Keratinocyte (primary cell): ENCODE results near the gene TRIP13. TPM values are rescaled to one million over a fixed set of nuclear protein-coding genes. Genes with fewer than 3 reads are reported as not detected.
"Not testable (repeated sequence)": the region's sequence is repeated elsewhere in the genome, so short reads cannot be mapped to it uniquely, and the experiment has no call there.

Source experiments
- DNase-seq: peaks from one replicate; pipeline ENCODE4 v3.0.0-alpha.2; 2011; ENCODE audit warnings: low read depth, missing footprints, low spot score
- FAIRE-seq: peaks from 2 replicates; lab custom pipeline; 2011; peaks lifted over from hg19 to GRCh38; lab: Jason Lieb, UNC
- H2AFZ ChIP-seq: 2 replicates; pipeline ENCODE4 v1.6.0; 2012; ENCODE audit warnings: low read length, control low read depth, inconsistent platforms; ENCODE audit not compliant: control insufficient read depth
- H3K27ac ChIP-seq: 2 replicates; pipeline ENCODE4 v1.5.1; 2011; ENCODE audit warnings: low read length; ENCODE audit not compliant: control insufficient read depth, insufficient read depth
- H3K27me3 ChIP-seq: 3 replicates; pipeline ENCODE4 v1.6.0; 2011; ENCODE audit warnings: low read length; ENCODE audit not compliant: control insufficient read depth, insufficient read depth; ENCODE audit errors: extremely low read depth
- H3K36me3 ChIP-seq, 2 experiments: 2 replicates in 1 of 2; 3 replicates in 1 of 2; pipeline ENCODE4 v1.5.1; 2011; ENCODE audit warnings: low read length in 2 of 2, mild to moderate bottlenecking in 1 of 2; ENCODE audit not compliant: control insufficient read depth in 2 of 2, insufficient read depth in 2 of 2; ENCODE audit errors: extremely low read depth in 1 of 2
- H3K4me1 ChIP-seq: 3 replicates; pipeline ENCODE4 v1.5.1; 2011; ENCODE audit warnings: low read length; ENCODE audit not compliant: control insufficient read depth, insufficient read depth; ENCODE audit errors: extremely low read depth
- H3K4me2 ChIP-seq: 3 replicates; pipeline ENCODE4 v1.6.0; 2011; ENCODE audit warnings: low read depth, low read length; ENCODE audit not compliant: control insufficient read depth, insufficient read depth; ENCODE audit errors: extremely low read depth
- H3K4me3 ChIP-seq, 3 experiments: fragments of 200-600 bp in 1 of 3; sonication (generic) in 1 of 3; 2 replicates in 2 of 3; 3 replicates in 1 of 3; pipeline ENCODE4 v1.5.1; 2011 to 2016; ENCODE audit warnings: low read length in 3 of 3, mild to moderate bottlenecking in 3 of 3, control low read depth in 2 of 3, inconsistent platforms in 1 of 3, low read depth in 1 of 3, mixed read lengths in 1 of 3, mixed run types in 1 of 3, moderate library complexity in 1 of 3; ENCODE audit not compliant: control insufficient read depth in 2 of 3, insufficient read depth in 2 of 3; ENCODE audit errors: extremely low read depth in 1 of 3
- H3K79me2 ChIP-seq: 2 replicates; pipeline ENCODE4 v1.6.0; 2012; ENCODE audit warnings: low read length; ENCODE audit not compliant: control insufficient read depth, insufficient read depth
- H3K9ac ChIP-seq: 3 replicates; pipeline ENCODE4 v1.6.0; 2011; ENCODE audit warnings: low read length; ENCODE audit not compliant: control insufficient read depth, insufficient read depth; ENCODE audit errors: extremely low read depth
- H3K9me1 ChIP-seq: 3 replicates; pipeline ENCODE4 v1.6.0; 2011; ENCODE audit warnings: low read length; ENCODE audit not compliant: control insufficient read depth, insufficient read depth; ENCODE audit errors: extremely low read depth
- H3K9me3 ChIP-seq: 2 replicates; pipeline ENCODE4 v1.5.1; 2012; ENCODE audit warnings: low read depth, low read length; ENCODE audit not compliant: control insufficient read depth
- H4K20me1 ChIP-seq: 3 replicates; pipeline ENCODE4 v1.6.0; 2011; ENCODE audit warnings: low read length; ENCODE audit not compliant: control insufficient read depth, insufficient read depth; ENCODE audit errors: extremely low read depth
- CTCF ChIP-seq, 3 experiments: IDR thresholded peaks in 1 of 3; conservative IDR thresholded peaks in 1 of 3; optimal IDR thresholded peaks in 1 of 3; 2 replicates in 2 of 3; 3 replicates in 1 of 3; pipeline versions ENCODE3 to v1.5.1; 2011; ENCODE audit warnings: low read length in 3 of 3, mild to moderate bottlenecking in 3 of 3, moderate library complexity in 2 of 3, control low read depth in 1 of 3, inconsistent platforms in 1 of 3; ENCODE audit not compliant: insufficient read depth in 2 of 3; ENCODE audit errors: extremely low read depth in 1 of 3
- EZH2 ChIP-seq: IDR thresholded peaks from one replicate; pipeline ENCODE4 v1.6.1; 2012; ENCODE audit warnings: inconsistent platforms, mild to moderate bottlenecking, low read length, moderate library complexity
- dilution Hi-C: fragments of 300-500 bp; cut with MboI; formaldehyde crosslinking; loops from one replicate; pipeline ENCODE4 v1.7.0; 2020; ENCODE audit warnings: low sequenced_read_pairs; ENCODE audit not compliant: extremely low pct_ligation_motif_present
- polyA plus RNA-seq, 5 experiments: library from polyadenylated mRNA; depleted of rRNA in 3 of 5; stranded (reverse) in 3 of 5; stranded (forward) in 1 of 5; unstranded in 1 of 5; fragments of >200 nt; gene quantifications; 1 replicate in 1 of 5; 2 replicates in 3 of 5; 3 replicates in 1 of 5; pipeline versions ENCODE4 v1.2.1 to v1.2.3, GENCODE V29; 2011 to 2012; ENCODE audit warnings: missing spikeins in 2 of 5, low read depth in 1 of 5, low replicate concordance in 1 of 5

Gene TRIP13
- polyA plus RNA-seq, 1 donor (not counting 4 experiments of a cell fraction or from before 2014, with no cell fraction given) = 37.8 TPM

- H3K27me3 ChIP-seq = no peaks in the 10 kb centered on the region
- peaks cover 17% of the 10 kb centered on the region for H3K79me2 ChIP-seq
- no peaks in the 10 kb centered on the region for H3K9me1 ChIP-seq
- peaks cover 13% of the 10 kb centered on the region for H4K20me1 ChIP-seq
- no peaks in the 10 kb centered on the region for H3K9me3 ChIP-seq
- dilution Hi-C loops = no loop called here
- H2AFZ ChIP-seq = no peak overlapping the region
- FAIRE-seq (no peak), DNase-seq (no peak)
- H3K4me2 ChIP-seq = no peak overlapping the region
- H3K27ac ChIP-seq = no peak overlapping the region
- H3K36me3 ChIP-seq = peaks cover 32 to 33% of the 10 kb centered on the region in 2 experiments
- TF ChIP-seq EZH2 (no peak), CTCF (optimal IDR thresholded peaks at IDR 0.05 in 1 of 3, IDR thresholded peaks at IDR 0.05 in 1 of 3, conservative IDR thresholded peaks at IDR 0.05 in 1 of 3; ENCODE audit: extremely low read depth in 1 of 3, insufficient read depth in 2 of 3, low read length in 3 of 3) (no peak)
- no peak overlapping the region for H3K4me3 ChIP-seq
- no peak overlapping the region for H3K9ac ChIP-seq
- H3K4me1 ChIP-seq = no peaks in the 10 kb centered on the region
Measured at GRCh38 chr5:878125-878524, 14.6 kb upstream of the TRIP13 start.

GRCh38 chr5:878677-879076 is 14.0 kb upstream of the TRIP13 start:
- dilution Hi-C loops, H3K9me3 ChIP-seq, H3K9ac ChIP-seq, H3K9me1 ChIP-seq, DNase-seq, H3K4me2 ChIP-seq, H3K4me3 ChIP-seq, H3K4me1 ChIP-seq, H3K27ac ChIP-seq, H2AFZ ChIP-seq, FAIRE-seq, H3K27me3 ChIP-seq: not testable (repeated sequence)
- Histone ChIP-seq H3K36me3 (peaks cover 35 to 38% of the 10 kb centered on the region in 2 experiments), H4K20me1 (peaks cover 13% of the 10 kb centered on the region), H3K79me2 (peaks cover 23% of the 10 kb centered on the region)
